HG03196 (cell line): ENCODE measurements around the gene SPATA13.
"Not testable (repeated sequence)": the region's sequence is repeated elsewhere in the genome, so short reads cannot be mapped to it uniquely, and the experiment has no call there.

Experiments used
- ATAC-seq: cut with Tn5 transposase; IDR thresholded peaks from one replicate; pipeline ENCODE4 v1.9.1; 2021; ENCODE audit not compliant: unreplicated experiment

SPATA13 gene

DNA sequence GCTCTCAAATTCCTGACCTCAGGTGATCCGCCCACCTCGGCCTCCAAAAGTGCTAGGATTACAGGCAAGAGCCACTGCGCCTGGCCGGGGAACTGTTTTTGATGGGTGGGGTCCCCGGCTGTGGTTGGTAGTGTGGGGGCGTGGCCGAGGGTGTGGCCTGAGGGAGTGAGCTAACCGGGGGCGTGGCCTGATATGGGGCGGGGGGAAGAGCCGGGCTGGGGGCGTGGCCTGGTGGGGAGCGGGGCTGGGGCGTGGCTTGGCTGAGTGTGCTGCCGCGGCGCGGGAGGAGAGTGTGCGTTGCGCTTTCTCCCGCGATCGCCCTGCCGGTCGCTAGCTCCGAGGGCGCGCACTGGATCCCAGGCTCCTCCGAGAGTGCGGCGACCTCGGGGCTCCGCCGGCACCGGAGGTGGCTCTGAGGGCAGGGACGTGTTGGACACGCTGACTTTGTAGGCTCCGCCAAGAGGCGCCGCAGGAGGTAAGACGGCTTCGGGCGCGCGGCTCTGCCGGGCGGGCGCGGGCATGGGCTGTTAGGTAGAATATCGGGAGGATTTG is at the start of gene SPATA13:
SPATA13 (plus strand) TSS at position 263 of the 552 bp plus-strand sequence. CDS start 62,210 bp downstream, outside the sequence.
- peak; percentile 56 for ATAC-seq

DNA sequence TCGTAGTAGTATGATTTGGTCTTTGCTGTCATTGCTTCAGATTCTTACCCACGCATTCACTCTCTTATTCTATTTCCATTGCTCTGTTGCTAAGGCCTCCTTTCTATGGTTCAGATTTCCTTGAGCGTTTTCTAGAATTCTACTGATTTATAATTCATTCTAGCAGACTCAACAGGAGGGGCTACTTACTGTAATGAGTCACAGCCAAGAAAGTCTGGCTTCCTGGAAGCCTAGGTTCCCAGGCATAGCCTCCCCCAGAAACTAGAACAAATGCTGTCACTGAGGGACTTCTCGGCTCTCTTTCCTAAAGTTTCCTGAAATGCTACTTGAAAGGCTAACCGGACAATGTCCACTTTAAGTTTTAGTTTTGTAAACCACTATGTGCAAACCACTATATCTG is 47.7 kb upstream of the SPATA13 start:
- ATAC-seq = no peak

DNA sequence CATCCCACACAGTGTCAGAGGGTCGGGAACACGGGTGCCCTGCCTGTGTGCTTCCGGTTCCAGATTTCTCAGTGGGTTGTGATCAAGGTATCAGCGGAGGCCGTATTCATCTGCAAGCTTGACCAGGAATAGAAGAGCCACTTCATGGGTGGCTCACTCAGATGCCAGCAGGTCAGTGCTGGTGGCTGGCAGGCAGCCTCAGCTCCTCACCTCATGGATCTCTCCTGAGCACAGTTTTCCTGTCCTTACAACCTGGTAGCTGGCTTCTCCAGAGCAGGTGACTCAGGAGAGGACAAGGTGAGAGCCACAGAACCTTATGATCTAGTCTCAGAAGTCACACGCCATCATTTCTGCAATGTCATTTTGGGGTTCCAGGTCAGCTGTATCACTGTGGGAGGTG is 44.8 kb upstream of the SPATA13 start:
- ATAC-seq = no peak

DNA sequence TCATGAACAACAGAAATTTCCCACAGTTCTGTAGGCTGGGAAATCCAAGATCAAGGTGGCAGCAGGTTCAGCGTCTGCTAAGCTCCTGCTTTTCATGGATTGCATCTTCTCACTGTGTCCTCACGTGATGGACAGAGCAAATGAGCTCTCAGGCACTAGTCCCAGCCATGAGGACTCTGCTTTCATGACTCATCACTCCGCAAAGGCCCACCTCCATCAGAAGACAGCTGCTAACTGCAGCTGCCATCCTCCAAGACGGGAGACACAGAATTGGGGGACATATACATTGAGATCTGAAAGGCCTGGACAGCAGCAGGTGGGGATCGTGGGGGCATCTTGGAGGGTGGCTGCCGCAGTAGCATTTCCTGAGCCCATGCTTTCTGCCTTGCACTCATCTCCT is 44.4 kb upstream of the SPATA13 start:
- no peak for ATAC-seq

DNA sequence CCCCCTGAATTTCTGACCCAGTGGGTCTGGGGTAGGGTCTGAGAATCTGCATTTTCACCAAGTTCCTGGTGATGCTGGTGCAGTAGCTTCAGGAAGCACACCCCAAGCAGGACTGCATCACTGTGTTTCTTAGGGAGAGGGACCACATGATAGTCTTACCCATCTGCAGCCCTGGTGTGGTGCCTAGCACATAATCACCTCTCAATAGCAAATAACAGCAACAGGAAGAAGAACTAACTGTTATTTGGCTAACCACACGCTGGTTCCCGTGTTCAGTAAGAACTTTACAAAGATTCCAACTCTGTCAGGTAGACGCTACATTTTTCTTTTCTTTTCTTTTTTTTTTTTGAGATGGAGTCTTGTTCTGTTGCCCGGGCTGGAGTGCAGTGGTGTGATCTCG is 41.9 kb upstream of the SPATA13 start:
- no peak for ATAC-seq

DNA sequence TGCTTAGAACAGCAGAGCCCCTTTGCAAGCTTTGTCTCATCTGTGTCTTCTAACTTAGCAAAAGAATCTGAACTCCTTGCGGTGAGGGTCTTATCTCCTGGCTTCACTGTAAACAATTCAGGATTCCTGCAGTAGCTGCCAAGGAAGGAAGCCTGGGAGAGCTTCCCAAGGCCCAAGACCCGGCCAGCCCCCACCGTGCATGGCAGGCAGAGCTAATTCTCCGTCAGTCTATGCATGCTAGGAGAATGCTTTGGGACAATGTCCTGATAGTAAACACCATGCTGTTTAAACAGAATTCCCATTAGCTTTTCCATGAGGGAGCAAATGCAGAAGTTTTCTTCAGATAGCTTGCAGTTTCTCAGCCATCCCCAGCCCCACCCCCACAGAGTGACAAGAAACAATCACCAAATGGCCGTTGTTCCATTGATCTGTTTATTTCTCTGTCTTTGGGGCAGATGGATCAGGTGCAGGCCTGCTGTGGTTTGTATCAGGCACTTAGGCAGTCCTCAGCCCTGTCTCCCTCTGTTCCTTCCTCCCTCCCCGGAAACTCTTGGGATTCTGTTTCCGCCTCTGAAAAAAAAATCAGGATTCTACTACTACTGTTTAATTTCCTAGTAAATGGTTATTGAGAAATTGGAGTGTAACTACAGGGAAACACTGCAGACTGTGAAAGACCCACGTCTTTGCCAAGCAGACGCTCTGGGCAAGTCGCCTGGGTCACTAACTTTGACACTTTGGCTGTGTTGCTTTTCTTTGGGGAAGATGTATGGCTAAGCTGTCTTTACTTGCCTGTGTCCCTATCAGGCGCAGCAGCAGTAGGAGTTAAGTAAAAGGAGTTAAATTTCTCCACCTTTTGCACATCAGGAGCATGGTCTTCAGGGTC is 40.7 kb upstream of the SPATA13 start:
- no peak for ATAC-seq

DNA sequence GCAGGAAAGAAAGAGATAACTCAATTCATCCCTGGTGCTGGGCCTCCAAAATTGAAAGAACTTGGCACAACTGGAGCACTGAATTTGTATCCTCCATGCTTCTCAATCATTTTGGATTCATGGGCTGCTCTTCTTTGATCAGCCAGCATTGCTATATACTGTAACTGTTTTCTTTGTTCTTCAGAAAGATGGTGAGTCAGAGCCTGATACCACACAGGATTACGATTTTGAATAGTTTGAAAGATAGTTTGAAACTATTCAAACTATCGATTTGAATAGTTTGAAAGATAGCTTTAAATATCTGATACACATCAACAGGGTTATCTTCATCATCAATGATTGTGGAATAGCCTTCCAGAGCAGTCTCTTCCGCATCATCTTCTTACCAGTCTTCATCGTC is 38.5 kb upstream of the SPATA13 start:
- not testable (repeated sequence) for ATAC-seq

DNA sequence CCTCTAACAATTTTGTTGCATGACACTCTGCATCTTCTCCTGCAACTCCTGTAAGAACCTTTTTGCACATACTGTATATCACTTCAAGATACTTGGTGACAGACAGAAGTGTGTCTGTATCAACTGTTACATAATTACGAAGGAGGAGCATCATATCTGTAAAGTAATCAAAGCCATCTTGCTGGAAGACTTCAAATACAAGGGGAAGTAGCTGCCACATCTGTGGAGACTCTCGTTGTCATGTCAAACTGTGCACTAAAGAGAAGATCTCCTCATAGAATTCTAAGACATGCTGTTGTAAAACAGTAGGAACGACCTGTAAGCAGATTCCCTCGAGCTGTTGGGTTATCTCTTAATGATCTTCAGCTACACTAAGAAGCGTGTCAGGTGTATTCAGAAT is 38.0 kb upstream of the SPATA13 start:
- no peak for ATAC-seq

DNA sequence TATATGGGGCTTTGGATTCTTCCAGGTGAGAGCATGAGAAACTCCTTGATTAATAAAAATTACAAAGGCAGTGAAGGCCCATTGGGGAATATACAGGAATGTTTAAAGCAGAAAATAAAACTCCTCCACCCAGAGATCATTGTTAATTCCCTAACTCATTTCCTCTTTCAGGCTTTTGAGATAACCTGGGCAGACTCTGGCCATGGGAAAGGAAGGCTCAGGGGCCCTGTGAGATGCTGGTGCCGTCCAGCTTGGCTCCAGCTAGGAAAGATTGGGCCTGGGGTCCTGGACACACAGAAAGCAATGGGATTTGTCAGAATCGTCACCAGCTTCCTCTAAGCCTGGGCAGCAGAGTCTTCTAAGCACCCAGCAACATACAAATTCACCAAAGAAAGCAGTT is 36.8 kb upstream of the SPATA13 start:
- ATAC-seq = no peak

DNA sequence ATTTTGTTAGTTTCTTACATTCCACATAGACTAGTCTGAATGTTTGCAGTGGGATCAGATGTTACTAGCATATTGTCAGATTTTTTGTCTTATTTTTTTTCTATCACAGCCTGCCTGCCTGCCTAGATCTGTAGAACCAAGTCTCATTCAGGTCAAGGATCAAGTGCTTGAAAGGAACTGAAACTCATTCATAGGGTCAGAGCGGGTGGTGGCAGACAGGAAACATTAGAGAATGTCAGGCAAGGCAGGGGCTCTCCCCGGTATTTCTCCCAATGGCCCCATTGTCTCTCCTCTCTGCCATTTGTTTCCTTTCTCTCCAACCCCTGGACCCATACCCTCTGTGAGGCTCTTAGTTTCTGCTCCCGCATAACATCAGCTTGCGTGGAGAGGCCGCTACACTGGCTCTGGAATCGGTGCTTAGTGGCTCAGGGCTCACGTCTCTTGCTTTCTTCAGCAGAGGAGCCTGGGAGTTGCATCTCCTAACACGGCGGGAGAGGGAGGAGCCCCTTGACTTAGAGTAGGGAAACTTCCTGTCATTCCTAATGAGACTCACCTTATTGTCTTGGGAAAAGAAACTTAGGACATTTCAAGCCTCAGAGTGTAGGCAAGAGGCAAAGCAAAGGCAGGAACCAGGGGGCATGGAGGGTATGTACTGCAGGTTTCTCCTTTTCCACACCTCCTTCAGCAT is 35.6 kb upstream of the SPATA13 start:
- ATAC-seq = peak; percentile 78

DNA sequence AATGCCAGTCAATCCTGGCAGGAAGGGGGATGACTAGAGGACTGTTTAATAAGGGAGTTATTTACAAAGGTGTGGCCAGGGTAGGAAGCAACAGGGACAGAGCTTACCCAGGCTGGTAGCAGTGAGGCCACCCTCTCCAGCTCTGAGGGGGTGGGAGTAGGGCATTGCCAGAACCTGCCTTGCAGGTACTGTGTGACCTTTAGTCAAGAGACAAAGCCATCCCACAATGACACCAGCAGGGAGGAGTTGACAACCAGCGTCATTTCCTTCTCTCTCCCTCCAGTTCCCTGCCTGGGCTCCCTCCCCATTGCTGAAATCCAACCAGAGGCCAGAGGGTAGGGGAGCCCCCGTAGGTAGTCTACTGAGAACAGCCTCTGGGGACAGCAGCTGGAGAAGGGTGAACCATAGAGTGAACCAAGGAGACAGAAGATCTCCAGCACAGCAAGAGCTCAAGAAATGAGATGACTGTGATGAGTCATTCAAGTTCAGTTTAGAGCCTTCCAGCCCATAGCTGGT is 33.3 kb upstream of the SPATA13 start:
- peak; percentile 67 for ATAC-seq

DNA sequence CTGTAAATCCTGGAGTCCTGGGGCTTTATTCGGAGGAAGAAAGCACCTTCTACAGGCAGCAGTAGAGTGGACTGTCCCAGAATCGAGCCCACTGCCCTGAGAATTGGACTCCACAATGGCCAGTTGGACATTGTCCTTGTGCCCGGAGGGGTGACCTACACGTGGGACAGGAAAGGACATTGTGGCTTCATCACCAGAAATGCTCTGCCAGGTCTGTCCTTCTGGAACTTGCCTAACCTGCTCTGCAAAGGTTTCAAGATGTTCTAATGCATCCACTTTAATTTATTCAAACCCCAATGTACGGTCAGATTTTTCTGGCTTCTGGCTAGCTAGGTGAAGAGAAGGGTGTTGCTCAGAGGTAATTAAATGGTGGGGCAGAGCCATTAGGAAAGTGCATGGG is 32.4 kb upstream of the SPATA13 start:
- ATAC-seq = no peak

DNA sequence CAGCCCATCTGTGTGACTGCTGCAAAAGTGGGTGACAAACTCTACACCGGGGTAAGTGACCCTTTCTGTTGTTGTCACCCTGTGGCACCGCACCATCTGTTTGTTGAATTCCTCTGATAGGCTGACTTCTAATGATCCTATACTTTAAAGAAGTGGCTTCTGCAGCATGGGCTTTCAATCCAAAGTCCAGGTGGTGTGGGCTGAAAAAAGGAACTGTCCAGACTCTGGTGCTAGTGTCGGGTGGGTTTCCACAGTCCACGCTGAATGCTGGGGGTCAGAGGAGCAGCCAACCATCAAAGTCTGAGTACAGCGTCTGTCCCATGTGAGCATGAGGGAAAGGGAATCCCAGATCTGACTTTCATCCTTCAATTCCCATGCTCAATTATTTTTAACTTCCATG is 31.6 kb upstream of the SPATA13 start:
- ATAC-seq = no peak

DNA sequence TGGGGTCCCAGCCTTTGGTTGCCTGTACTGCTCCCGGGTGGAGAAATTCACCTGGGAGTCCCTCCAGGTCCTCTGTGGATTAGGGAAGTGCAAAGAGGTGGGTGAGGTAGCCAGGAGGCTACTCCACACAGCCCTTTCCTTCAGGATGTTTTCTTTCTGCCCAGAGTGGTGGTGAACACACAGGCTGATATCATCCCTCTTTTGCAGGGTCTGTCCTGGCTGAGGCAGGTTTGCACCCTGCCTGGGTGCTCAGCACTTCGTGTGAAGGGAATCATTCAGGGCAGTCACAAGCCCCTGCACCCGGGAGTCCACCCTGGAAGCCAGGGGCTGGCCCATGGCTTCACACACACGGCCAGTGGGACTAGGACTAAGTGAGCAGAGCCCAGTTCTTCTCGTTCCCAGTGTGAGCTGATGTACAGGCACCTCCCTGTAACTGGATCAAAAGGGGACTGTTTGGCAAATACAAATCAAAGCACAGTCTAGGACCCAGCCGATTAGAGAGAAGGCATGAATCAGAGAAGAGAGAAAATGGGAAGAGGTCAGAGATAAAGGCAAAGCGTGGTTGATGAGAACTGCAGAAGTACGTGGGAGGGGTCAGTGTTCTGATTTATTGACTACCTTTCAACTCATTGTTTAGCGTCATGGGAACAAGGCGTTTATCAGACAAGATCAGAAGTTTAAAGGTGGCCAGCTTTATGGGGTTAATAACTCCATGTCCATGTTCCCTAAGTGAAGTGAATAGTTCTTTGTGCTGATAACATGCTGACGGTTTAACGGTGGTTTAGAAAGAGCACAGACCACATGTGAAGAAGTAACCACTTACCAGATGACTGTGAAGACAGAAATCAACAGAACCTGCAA is 30.4 kb upstream of the SPATA13 start:
- ATAC-seq = no peak

DNA sequence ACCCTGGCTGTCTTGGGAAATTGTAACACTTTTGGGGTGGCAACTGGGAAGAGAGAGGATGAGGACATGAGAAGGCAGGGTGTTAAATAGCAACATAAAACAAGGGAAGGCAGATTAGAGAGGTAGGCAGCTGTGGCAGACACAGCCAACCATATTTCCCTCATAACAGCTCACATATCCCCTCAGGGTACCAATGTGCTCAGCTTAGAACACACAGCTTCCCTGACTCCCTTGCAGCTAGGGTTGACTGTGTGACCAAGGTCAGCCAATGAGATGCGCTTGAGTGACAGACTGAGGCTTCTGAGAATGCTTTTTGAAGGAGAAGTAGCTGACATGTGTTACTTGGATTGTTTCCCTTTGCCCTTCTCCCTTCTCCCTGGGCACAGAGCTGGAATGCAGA is 28.8 kb upstream of the SPATA13 start:
- no peak for ATAC-seq

DNA sequence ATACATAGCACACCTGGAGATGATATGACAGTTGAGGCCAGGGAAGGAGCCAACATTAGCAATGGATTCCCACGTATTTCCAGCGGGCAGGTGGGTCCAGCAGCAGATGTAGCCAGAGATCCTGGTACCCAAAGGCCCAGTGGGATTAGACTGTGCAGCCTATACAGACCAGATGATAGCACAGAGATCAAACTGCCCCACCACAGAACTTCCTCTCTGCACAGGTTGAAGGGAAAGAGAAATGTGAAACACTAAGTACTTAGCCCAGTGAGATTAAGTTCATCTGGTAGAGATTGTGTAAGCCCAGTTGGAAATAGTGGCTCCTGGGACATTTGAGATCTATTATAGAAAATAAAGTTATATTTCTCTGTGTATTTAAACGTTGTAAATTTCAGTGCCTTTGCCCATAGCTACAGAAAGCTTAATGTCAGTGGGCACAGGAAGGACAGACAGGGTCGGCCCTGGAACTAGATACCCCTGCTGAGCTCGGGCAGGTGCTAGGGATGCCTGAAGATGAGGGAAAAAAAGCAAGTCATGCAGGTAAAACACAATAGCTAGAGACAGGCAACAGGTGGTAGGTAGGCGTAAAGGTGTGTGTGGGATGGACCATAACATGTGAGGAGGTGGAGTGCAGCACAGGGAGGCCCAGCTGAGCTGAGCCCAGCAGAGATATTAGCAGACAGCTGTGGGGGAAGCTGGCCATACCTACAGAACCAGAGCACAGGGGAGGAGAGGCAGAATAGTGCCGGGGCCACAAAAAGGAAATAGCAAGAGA is 27.3 kb upstream of the SPATA13 start:
- no peak for ATAC-seq

DNA sequence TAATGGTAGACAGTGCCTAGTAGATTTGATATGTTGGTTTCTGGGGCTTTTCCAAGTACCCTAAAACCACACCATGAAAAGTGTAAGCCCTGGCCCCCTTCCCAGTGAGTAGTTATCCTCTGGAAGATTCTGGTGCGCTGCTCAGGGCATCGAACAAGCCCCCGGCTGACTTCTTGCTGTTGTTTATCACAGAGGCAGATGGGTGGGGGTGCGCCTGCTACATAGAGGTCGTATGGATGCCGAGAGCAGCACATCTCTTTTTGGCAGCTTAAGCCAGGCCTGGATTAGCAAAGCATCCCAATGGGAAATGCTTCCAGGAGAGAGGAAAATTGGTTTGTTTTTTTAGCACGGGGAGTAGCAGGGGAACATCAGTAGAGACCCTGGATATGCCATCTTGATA is 26.3 kb upstream of the SPATA13 start:
- ATAC-seq = no peak

DNA sequence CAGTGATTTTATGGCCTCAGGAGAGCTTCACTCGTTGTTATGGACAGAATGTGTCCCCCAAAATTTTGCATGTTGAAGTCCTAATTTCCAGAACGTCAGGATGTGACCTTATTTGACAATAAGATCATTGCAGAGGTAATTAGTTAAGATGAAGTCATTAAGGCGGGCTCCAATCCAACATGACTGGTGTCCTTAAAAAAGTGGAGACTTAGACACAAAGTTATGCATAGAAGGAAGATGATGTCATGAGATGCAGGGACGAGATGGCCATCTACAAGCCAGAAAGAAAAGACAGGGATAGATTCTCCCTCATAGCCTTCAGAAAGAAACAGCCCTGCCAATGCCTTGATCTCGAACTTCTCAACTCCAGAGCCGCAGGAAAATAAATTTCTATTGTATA is 25.8 kb upstream of the SPATA13 start:
- no peak for ATAC-seq

DNA sequence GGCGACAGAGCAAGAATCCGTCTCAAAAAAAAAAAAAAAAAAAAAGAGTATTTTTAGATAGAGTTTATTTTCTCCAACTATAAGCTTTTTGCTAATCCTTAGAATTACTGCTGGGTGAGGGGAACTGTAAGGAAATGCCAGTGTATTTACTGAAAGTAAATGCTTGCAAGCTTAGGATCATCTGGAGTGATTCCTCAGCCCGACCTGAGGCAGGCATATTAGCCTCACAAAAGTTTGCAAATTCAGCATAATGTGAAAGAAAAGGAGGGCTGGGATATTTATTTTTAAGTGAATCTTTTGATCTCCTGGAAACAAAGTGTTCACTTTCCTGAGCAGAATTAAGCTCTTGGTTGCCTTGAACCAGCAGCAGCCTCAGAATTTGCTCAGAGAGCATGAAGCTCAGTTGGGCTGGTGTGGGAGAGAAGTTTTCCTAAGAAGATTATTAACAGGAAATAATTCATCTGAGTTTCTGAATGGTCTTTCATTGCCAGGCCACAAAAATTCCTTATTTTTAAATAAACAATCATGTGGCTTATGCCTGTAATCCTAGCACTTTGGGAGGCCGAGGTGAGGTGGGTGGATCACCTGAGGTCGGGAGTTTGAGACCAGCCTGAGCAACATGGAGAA is 24.7 kb upstream of the SPATA13 start:
- no peak for ATAC-seq

DNA sequence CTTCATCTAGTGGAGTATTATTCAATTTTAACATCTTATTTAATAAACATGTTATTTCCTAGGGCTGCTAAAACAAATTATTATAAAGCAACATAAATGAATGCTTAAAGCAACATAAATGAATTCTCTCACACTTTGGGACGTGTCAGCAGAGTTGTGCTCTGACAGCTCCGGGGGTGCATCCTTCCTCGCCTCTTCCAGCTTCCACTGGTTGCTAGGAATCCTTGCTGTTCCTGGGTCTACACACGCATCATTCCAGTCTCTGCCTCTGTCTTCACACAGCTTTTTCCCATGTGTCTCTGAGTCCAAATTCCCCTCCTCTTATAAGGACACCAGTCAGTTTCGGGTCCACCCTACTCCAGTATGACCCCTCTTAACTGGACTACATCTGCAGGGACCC is 21.6 kb upstream of the SPATA13 start:
- no peak for ATAC-seq
